IPS-11a (cell line): ENCODE data around the gene ZCCHC14.

Experiments used
- H3K4me3 ChIP-seq: one replicate; pipeline ENCODE4 v1.5.1; 2013; ENCODE audit warnings: low read depth, low read length, control low read depth

Gene ZCCHC14

GRCh38 chr16:87435372-87436224 is 57.2 kb downstream of the ZCCHC14 start:
- H3K4me3 ChIP-seq = no peak overlapping the region

DNA sequence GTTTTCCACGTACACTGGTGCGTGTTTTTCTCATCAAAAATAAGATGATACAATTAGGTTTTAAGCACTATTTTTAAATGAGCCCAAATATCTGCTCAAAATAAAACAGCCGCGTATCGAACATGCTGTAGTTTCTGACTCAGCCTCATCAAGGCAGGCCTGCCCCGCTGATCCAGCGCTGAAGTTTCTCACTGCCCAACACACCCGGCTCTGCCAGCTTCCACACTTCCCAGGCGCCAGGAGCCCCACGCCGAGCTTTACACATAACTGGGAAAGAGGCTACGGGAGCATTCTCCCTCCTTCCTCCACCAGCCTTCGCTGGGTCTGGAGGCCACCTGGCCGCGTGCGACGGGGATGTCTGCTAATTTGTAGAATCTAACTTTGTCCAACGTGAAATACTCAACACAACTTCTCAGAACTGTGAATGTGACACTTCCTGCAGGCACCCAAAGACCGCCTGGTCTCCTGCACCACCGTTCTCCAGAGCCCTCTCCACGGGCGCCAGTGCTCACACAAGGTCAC is 58.6 kb downstream of the ZCCHC14 start:
- H3K4me3 ChIP-seq = no peak overlapping the region

DNA sequence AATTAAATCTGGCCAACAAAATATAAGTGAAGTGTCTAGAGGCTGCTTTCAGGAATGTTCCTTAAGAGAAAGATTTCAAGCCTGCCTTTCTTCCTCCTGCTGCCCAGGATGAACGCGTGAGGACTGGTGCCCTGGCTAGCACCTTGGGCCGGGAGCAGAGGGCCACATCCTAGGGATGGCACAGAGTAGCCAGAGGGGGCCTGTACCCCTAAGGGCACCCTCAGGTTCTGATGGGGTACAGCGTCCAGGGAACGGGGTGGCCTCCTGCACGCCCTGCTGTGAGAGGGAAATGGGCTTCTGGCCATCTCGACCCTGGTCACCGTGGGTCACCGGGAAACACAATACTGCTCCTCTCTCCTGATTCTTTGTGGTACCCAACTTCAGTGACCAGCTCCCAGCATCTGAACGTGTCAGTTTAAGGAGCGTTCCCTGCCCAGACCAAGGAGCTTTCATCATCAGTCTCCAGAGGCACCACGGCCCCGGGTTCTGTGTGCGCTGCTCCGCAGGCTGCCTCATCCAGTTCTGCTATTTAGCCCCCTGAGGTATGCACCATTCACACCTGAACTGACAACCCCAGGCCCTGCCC is 60.4 kb downstream of the ZCCHC14 start:
- no peak overlapping the region for H3K4me3 ChIP-seq

- H3K4me3 ChIP-seq = no peak overlapping the region
Measured at GRCh38 chr16:87431926-87432325, 60.9 kb downstream of the ZCCHC14 start.

- H3K4me3 ChIP-seq = no peak overlapping the region
Measured at GRCh38 chr16:87426423-87427215, 66.2 kb downstream of the ZCCHC14 start.

GRCh38 chr16:87425941-87426340 is 66.9 kb downstream of the ZCCHC14 start:
- H3K4me3 ChIP-seq = no peak overlapping the region

DNA sequence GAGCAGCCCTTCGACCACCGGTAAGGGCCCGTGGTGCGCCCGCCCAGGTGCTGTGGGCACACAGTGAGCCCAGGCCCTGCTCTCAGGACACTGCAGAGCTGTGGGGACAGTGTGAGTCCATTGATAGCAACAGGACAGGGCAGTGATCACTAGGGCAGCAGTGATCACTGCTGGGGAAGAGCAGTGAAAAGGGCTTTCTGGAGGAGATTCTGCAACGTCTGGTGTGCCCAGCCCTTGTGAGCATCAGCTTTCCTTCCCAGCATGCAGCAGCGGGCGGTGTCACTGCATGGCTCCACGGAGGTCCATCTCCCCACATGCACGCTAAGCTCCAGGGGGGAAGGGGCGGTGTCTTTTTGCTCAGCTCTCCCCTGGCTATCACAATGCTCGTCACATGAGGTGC is 68.6 kb downstream of the ZCCHC14 start:
- H3K4me3 ChIP-seq = no peak overlapping the region

DNA sequence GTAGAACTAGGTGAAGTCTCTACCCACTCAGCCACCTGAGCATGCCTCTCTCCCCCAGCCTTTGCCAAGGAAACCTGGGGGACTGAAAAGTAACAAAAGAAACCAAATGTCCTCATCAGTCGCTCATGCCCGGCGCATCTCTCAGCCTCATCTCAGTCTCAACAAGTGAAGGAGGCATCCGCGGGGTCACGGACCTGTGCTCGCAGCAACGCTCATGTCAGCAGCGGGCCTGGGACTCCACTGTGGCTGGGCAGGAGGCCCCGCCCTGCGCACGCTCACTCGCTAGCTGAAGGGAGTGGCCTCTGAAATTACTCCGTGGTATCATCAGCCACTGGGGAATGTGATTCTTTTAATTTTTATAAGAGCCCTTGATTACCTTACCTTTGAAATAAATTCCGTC is 69.4 kb downstream of the ZCCHC14 start:
- no peak overlapping the region for H3K4me3 ChIP-seq

DNA sequence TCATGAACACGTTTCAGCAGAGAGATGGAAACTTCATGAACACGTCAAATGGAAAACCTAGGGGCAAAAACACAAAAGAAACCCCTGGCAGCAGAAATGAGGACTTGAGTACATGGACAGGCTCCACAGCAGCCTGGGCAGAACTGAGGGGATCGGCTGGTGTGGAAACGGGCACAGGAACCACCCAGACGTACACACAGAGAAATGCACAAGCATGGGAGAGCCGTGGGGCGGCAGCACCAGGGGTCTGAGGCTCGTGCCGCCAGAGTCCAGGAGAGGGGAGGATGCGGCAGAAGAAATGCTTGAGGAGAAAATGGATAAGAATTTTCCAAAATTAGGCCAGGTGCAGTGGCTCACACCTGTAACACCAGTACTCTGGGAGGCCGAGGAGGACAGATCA is 70.7 kb downstream of the ZCCHC14 start:
- no peak overlapping the region for H3K4me3 ChIP-seq

GRCh38 chr16:87421003-87421912 is 71.6 kb downstream of the ZCCHC14 start:
- no peak overlapping the region for H3K4me3 ChIP-seq

GRCh38 chr16:87420026-87421002 is 72.5 kb downstream of the ZCCHC14 start:
- no peak overlapping the region for H3K4me3 ChIP-seq

DNA sequence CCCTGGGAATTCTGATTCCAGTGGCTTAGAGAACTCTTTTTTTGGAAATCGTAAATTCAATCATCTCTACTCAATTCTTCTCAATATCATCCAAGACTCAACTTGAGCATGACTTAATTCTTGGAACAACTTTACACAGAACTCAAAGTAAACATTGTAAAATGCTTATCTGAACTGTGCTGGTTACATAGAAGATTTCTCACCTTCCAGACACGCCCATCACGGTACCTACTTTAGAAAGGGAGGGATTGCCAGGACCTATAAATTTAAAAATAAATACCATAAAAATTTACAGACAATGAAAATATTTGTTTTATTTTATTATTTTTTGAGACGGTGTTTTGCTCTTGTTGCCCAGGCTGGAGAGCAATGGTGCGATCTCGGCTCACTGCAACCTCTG is 74.2 kb downstream of the ZCCHC14 start:
- H3K4me3 ChIP-seq = no peak overlapping the region

DNA sequence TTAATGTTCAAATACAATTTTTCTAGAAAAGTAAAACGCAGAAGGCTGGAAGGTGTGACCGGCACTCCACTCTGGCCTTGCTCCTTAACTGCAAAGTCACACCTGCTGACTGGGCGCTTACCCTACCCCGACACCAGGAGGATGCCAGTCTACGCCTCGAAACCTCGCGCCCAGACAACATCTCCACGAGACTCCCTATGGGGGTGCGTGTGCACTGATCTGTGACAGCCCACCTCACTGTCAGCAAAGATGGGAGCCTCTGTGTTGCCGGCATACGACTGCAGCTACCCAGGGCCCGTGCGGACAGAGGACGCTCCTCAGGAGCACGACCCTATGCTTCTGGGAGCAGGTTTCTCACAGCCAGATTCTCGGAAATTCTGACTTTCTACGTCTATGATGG is 74.6 kb downstream of the ZCCHC14 start:
- H3K4me3 ChIP-seq = no peak overlapping the region

- no peak overlapping the region for H3K4me3 ChIP-seq
Measured at GRCh38 chr16:87417528-87417910, 75.3 kb downstream of the ZCCHC14 start.

DNA sequence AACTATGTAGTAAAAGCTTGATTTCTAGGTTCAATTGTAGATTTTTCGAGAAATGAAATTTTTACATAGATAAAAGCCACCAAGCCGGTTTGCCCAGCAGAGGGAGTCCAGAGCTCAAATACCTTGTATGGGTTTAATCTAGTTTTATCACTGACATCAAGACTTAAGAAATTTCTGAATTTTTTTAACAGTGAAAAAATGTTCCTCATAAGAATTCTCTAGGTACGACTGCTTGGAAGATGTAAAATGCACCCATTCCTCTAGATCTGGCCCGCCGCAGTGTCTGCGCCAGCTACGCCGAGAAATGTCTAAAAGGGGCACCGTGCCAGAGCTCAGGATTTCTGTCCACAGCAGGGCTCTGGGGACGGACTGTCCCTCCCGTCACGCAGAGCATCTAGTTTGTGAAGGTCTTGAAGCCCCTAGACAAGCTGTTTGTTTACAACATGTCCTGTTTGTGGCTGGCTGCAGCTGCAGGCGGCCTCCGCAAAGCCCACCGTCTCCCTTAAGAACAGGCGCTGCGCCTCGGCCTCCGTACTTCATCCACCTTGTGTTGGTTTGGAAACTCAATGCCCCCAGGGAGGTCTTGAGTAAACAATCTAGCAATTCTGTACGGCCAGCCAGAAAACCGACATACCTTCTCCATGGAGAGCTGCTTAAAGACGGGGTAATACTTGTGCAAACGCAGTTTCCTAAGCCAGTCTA is 75.8 kb downstream of the ZCCHC14 start:
- no peak overlapping the region for H3K4me3 ChIP-seq

GRCh38 chr16:87415441-87415840 is 77.4 kb downstream of the ZCCHC14 start:
- H3K4me3 ChIP-seq = no peak overlapping the region

GRCh38 chr16:87414251-87414680 is 78.6 kb downstream of the ZCCHC14 start:
- H3K4me3 ChIP-seq = no peak overlapping the region

DNA sequence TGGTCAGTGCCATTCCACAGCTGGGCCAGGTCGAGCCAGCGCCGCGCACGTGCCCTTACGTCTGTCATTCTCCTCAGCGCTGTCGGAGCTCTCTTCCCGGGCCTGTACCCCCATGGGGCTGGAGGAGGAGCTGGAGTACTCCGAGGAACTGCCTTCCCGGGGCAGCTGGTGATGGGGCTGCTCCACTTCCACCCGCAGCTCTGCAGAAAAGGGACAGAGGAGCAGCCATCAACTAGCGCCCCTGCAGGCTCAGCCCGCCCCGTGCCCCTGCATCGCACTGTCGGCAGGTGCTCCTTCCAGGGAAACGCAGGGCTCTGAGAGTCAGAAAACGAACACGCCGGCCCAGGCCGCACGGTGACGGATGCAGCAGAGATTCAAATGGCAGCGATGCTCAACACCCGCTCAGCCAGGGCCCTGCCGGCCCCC is 79.8 kb downstream of the ZCCHC14 start:
- no peak overlapping the region for H3K4me3 ChIP-seq
